Aorta (tissue), 5 donors: ENCODE results near the gene CCDC169. TPM values are rescaled to one million over a fixed set of nuclear protein-coding genes. Genes with fewer than 3 reads are reported as not detected.
"Not testable (repeated sequence)": the region's sequence is repeated elsewhere in the genome, so short reads cannot be mapped to it uniquely, and the experiment has no call there.

Experiments
- ATAC-seq: fragments of 200-7000 bp; cut with Tn5 transposase; one replicate; pipeline ENCODE4 v1.9.1; 2022; ENCODE audit warnings: moderate library complexity; ENCODE audit not compliant: low FRiP score
- DNase-seq, 2 donors: peaks; one replicate each; pipeline ENCODE4 v3.0.0-alpha.2; 2020
- H3K27ac ChIP-seq, 2 donors: one replicate each; pipeline ENCODE4 v1.5.1; 2013; ENCODE audit warnings: low read length in 2 of 2, mild to moderate bottlenecking in 2 of 2, moderate library complexity in 2 of 2, control low read depth in 1 of 2, inconsistent platforms in 1 of 2, low read depth in 1 of 2
- H3K27me3 ChIP-seq, 2 donors: one replicate each; pipeline ENCODE4 v1.6.1; 2013; ENCODE audit warnings: control low read depth in 1 of 2, low read length in 1 of 2, mild to moderate bottlenecking in 1 of 2, moderate library complexity in 1 of 2; ENCODE audit not compliant: insufficient read depth in 2 of 2, control insufficient read depth in 1 of 2
- H3K36me3 ChIP-seq, 2 donors: one replicate each; pipeline ENCODE4 v1.6.1; 2013; ENCODE audit warnings: control low read depth in 1 of 2, low read length in 1 of 2, mild to moderate bottlenecking in 1 of 2; ENCODE audit not compliant: insufficient read depth in 2 of 2, control insufficient read depth in 1 of 2
- H3K4me1 ChIP-seq, 2 donors: one replicate each; pipeline ENCODE4 v1.6.1; 2013; ENCODE audit warnings: low read length in 2 of 2, control low read depth in 1 of 2, mild to moderate bottlenecking in 1 of 2, moderate library complexity in 1 of 2; ENCODE audit not compliant: insufficient read depth in 2 of 2, control insufficient read depth in 1 of 2
- H3K4me3 ChIP-seq, 2 donors: one replicate each; pipeline ENCODE4 v1.5.1; 2013; ENCODE audit warnings: low read length in 2 of 2, control low read depth in 1 of 2, mild to moderate bottlenecking in 1 of 2
- H3K9me3 ChIP-seq: one replicate; pipeline ENCODE4 v1.6.1; 2013; ENCODE audit warnings: mild to moderate bottlenecking, low read length; ENCODE audit not compliant: control insufficient read depth
- WGBS, 2 donors: extraction: QIAGEN DNeasy Blood & Tissue Kit; methylation state at CpG; one replicate each; pipeline ENCODE4 v1.1.7; 2013; 5-methylcytosine and 5-hydroxymethylcytosine counted together
- intact Hi-C, 2 donors: fragments of 100-400 bp; cut with DNase I; formaldehyde crosslinking; loops; one replicate each; pipeline versions ENCODE4 v1.14.2 to v1.15.0; 2022
- polyA plus RNA-seq, 2 donors: library from polyadenylated mRNA; stranded (reverse); fragments of 200-250 nt; gene quantifications; one replicate each; pipeline ENCODE4 v1.2.3, GENCODE V29; 2013
- total RNA-seq, 2 donors: library from RNA; stranded (reverse); fragmentation: NEBNext Ultra II Directional; extraction: Animal tissue kit (Norgen Biotek cat#: 25700); gene quantifications; one replicate each; pipeline ENCODE4 v1.2.1, GENCODE V29; 2021
- donor health status: healthy with polysubstance abuse.
- donor health status: Bipolar disorder and iron deficiency.
- donor health status: DM: no; HTN: no; CAD: no.
- donor health status: DM: no; HTN: no; CAD: no.
- donor health status: DM: yes; HTN: yes; CAD: no.

The CCDC169 gene
- total and polyA plus RNA-seq, 4 donors: 0.28 to 1.5 (median 0.55) TPM; not detected in 1

- H3K27me3 ChIP-seq, H3K27ac ChIP-seq, H3K4me1 ChIP-seq, DNase-seq, ATAC-seq, intact Hi-C loops, H3K4me3 ChIP-seq, H3K9me3 ChIP-seq: not testable (repeated sequence)
- H3K36me3 ChIP-seq: peaks cover 10 to 13% of the 10 kb centered on the region in 2 donors
- WGBS, 2 donors: 76 to 78% methylated on average over 5 of the region's 5 CpGs
These were observed 27.3 kb upstream of the CCDC169 start for GRCh38 chr13:36324881-36325280.

GRCh38 chr13:36323951-36324566, 26.4 kb upstream of the CCDC169 start:
- H3K36me3 ChIP-seq: peaks cover 10 to 13% of the 10 kb centered on the region in 2 donors
- H3K4me3 ChIP-seq: no peak overlapping the region
- H3K9me3 ChIP-seq: no peaks in the 10 kb centered on the region
- WGBS, 2 donors: 97 to 100% methylated on average over 1 of the region's 1 CpG
- intact Hi-C loops: no loop called here
- H3K27ac ChIP-seq: no peak overlapping the region
- ATAC-seq (no peak), DNase-seq (no peak)
- peaks cover 0 to 2% of the 10 kb centered on the region in 2 donors for H3K4me1 ChIP-seq
- H3K27me3 ChIP-seq: no peaks in the 10 kb centered on the region

- WGBS, 2 donors: 93 to 97% methylated on average over 3 of the region's 3 CpGs
- H3K4me3 ChIP-seq: no peak overlapping the region
These were observed 25.8 kb upstream of the CCDC169 start for GRCh38 chr13:36323408-36323807.

GRCh38 chr13:36319793-36320192, 22.2 kb upstream of the CCDC169 start:
- WGBS, 2 donors: 76 to 78% methylated on average over 6 of the region's 6 CpGs
- peaks cover 8 to 10% of the 10 kb centered on the region in 2 donors for H3K36me3 ChIP-seq

More at GRCh38 chr13:36323408-36323807, 25.8 kb upstream of the CCDC169 start:
- ATAC-seq (no peak), DNase-seq (no peak)
- H3K4me1 ChIP-seq: peaks cover 0 to 2% of the 10 kb centered on the region in 2 donors
- H3K9me3 ChIP-seq: no peaks in the 10 kb centered on the region
- intact Hi-C loops: no loop called here
- H3K27ac ChIP-seq: no peak overlapping the region
- H3K36me3 ChIP-seq: peaks cover 10 to 13% of the 10 kb centered on the region in 2 donors
- no peaks in the 10 kb centered on the region for H3K27me3 ChIP-seq

GRCh38 chr13:36313047-36313969, 15.7 kb upstream of the CCDC169 start:
- no peak for DNase-seq
- H3K27ac ChIP-seq: no peak overlapping the region
- intact Hi-C loops: no loop called here
- H3K4me3 ChIP-seq: no peak overlapping the region
- no peaks in the 10 kb centered on the region for H3K4me1 ChIP-seq
- H3K9me3 ChIP-seq: no peaks in the 10 kb centered on the region
- 70 to 72% methylated on average over 3 of the region's 3 CpGs for WGBS, 2 donors
- no peaks in the 10 kb centered on the region for H3K27me3 ChIP-seq
- H3K36me3 ChIP-seq: peaks cover 6 to 7% of the 10 kb centered on the region in 2 donors
- ATAC-seq: no peak

More at GRCh38 chr13:36319793-36320192, 22.2 kb upstream of the CCDC169 start:
- DNase-seq, H3K27ac ChIP-seq, H3K4me3 ChIP-seq, H3K4me1 ChIP-seq, intact Hi-C loops, H3K27me3 ChIP-seq, H3K9me3 ChIP-seq, ATAC-seq: not testable (repeated sequence)

GRCh38 chr13:36310417-36311108, 12.9 kb upstream of the CCDC169 start:
- no peak overlapping the region for H3K4me3 ChIP-seq
- intact Hi-C loops: no loop called here
- DNase-seq (no peak), ATAC-seq (no peak)
- no peaks in the 10 kb centered on the region for H3K27me3 ChIP-seq
- H3K9me3 ChIP-seq: no peaks in the 10 kb centered on the region
- no peak overlapping the region for H3K27ac ChIP-seq
- WGBS, 2 donors: 91 to 94% methylated on average over 7 of the region's 7 CpGs
- H3K36me3 ChIP-seq: peaks cover 6 to 10% of the 10 kb centered on the region in 2 donors
- no peaks in the 10 kb centered on the region for H3K4me1 ChIP-seq

- whole genome bisulfite sequencing, 2 donors: 62 to 69% methylated on average over 3 of the region's 3 CpGs
- peaks cover 0 to 2% of the 10 kb centered on the region in 2 donors for H3K36me3 ChIP-seq
These were observed 4.7 kb upstream of the CCDC169 start for GRCh38 chr13:36302289-36302688.

GRCh38 chr13:36299469-36299868, 1.9 kb upstream of the CCDC169 start:
- H3K27ac ChIP-seq, H3K4me3 ChIP-seq, H3K36me3 ChIP-seq, H3K9me3 ChIP-seq, ATAC-seq, DNase-seq, H3K27me3 ChIP-seq, H3K4me1 ChIP-seq, intact Hi-C loops: not testable (repeated sequence)
- 72 to 74% methylated on average over 3 of the region's 3 CpGs for WGBS, 2 donors

More at GRCh38 chr13:36302289-36302688, 4.7 kb upstream of the CCDC169 start:
- no peak overlapping the region for H3K27ac ChIP-seq
- H3K9me3 ChIP-seq: no peaks in the 10 kb centered on the region
- H3K27me3 ChIP-seq: no peaks in the 10 kb centered on the region
- no peak for ATAC-seq
- intact Hi-C loops: no loop called here
- H3K4me3 ChIP-seq: no peak overlapping the region
- no peaks in the 10 kb centered on the region for H3K4me1 ChIP-seq
- DNase-seq: no peak
